ENCODE measurements around the gene KCNJ5. TPM values are rescaled to one million over a fixed set of nuclear protein-coding genes. Genes with fewer than 3 reads are reported as not detected.
"Not testable (repeated sequence)": the region's sequence is repeated elsewhere in the genome, so short reads cannot be mapped to it uniquely, and the experiment has no call there.

The KCNJ5 gene
- total RNA-seq, 2 experiments from 2014 or later = not detected

DNA sequence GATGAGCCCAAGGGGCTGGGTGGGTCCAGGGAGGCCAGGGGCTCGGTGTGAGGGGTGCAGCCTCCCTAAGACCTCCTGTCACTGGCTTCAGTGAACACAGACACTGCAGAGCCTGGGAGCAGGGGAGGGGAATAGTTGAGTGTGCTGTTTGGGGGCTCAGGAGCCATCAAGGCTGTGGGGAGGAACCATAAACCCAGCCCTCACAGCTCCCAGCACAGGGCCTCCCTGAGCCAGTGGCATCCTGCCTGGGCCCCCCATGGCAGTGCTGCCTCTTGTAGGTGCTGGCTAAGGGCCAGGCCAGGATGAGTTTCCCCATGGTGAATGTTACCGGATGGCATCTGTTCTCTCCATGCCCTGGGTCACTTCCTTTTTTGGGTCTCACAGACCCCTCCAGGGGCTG, 25.5 kb downstream of the KCNJ5 start:
- CTCF ChIA-PET = interaction anchor here (0.7 to 3.6 kb wide), 3 partner anchors 11 to 60 kb away, joined by 3 to 22 read pairs (median 3); no protein-coding TSS in a partner anchor
- POLR2A ChIA-PET = no interaction called here

DNA sequence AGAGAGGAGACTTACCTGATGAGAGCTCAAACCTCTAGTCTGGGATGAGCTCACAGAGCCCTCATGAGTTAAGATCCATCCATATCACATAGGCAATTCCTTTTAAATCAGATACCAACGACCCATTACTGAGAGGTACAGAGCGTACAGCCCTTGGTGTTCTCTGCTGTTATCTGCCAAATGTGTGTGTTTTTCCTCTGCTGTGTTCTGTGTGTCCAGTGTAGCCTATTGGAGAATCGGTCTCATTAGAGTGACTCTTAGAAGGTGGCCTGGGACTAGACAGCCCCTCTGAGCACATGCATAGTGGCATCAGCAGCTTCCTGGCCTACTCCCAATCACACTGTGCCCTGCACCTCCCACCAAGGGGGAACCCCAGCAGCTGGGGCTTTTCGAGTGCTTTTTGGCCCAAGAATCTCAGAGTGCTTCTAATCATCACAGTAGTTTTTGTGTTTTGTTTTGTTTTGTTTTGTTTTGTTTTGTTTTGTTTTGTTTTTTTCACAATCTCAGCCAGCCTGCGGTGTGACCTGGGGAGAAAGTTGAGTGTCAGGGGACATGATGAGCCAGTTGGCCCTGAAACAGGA, 26.1 kb downstream of the KCNJ5 start:
- Mint-ChIP-seq H3K27ac (no peak overlapping the region), H3K4me1 (ENCODE audit: low read depth) (peaks cover 4% of the 10 kb centered on the region), H3K36me3 (ENCODE audit: low read depth) (no peaks in the 10 kb centered on the region), H3K4me3 (no peak overlapping the region), H3K27me3 (peaks cover 7% of the 10 kb centered on the region), H3K9me3 (no peaks in the 10 kb centered on the region)
- DNase-seq = no peak
- TF ChIP-seq, protein P1, sequence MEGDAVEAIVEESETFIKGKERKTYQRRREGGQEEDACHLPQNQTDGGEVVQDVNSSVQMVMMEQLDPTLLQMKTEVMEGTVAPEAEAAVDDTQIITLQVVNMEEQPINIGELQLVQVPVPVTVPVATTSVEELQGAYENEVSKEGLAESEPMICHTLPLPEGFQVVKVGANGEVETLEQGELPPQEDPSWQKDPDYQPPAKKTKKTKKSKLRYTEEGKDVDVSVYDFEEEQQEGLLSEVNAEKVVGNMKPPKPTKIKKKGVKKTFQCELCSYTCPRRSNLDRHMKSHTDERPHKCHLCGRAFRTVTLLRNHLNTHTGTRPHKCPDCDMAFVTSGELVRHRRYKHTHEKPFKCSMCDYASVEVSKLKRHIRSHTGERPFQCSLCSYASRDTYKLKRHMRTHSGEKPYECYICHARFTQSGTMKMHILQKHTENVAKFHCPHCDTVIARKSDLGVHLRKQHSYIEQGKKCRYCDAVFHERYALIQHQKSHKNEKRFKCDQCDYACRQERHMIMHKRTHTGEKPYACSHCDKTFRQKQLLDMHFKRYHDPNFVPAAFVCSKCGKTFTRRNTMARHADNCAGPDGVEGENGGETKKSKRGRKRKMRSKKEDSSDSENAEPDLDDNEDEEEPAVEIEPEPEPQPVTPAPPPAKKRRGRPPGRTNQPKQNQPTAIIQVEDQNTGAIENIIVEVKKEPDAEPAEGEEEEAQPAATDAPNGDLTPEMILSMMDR (IDR thresholded peaks at IDR 0.05) = no peak
- ATAC-seq = no peak
- ChIA-PET POLR2A (no interaction called here), CTCF (interaction anchor here (0.7 to 3.6 kb wide), 2 partner anchors 32 to 59 kb away, joined by 3 to 22 read pairs; no protein-coding TSS in a partner anchor)
- intact Hi-C loops (cut with micrococcal nuclease) = no loop called here

More for the DNA sequence above, 25.5 kb downstream of the KCNJ5 start:
- Mint-ChIP-seq H3K9me3 (no peaks in the 10 kb centered on the region), H3K4me3 (no peak overlapping the region), H3K27ac (no peak overlapping the region), H3K36me3 (ENCODE audit: low read depth) (no peaks in the 10 kb centered on the region), H3K4me1 (ENCODE audit: low read depth) (peaks cover 4% of the 10 kb centered on the region), H3K27me3 (peaks cover 7% of the 10 kb centered on the region)
- intact Hi-C loops (cut with micrococcal nuclease) = no loop called here
- no peak for DNase-seq
- no peak for ATAC-seq
- TF ChIP-seq, protein P1 (IDR thresholded peaks at IDR 0.05) = no peak

DNA sequence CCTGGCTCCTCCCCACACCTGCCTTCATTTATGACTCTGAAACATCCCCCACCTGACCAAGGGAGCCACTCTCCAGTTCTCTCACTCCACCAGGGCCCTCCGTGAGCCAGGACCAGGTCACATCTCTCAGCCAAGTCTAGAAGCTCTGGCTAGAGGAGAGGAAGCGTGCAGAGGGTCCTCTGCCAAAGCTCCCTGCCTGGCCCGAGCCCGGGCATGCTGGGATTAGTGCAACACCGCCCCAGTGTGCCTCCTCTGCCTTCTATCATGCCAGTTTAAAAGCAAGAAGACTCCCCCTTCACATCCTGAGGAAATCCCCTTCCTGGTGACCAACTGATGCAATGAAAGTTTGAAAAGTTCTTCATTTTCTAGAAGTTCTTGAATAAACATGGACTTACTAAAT, 28.1 kb downstream of the KCNJ5 start:
- TF ChIP-seq, protein P1 (IDR thresholded peaks at IDR 0.05) = no peak
- POLR2A ChIA-PET = no interaction called here

DNA sequence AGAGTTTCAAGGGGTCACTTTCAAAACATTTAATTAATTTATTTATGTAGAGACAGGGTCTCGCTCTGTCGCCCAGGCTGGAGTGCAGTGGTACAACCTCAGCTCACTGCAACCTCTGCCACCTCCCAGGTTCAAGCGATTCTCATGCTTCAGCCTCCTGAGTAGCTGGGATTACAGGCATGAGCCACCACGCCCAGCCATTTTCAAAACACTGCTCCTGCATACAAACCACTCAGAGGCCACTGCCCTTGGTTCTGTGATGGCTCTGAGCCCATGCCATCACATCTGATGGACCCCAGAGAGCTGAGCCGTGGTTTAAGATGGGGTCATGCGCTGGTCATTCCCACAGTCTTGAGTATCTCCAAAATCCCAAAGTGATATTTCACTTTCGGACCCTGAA, 28.5 kb downstream of the KCNJ5 start:
- H3K4me3 Mint-ChIP-seq; DNase-seq; H3K9me3 Mint-ChIP-seq; H3K27ac Mint-ChIP-seq; H3K27me3 Mint-ChIP-seq; intact Hi-C loops (cut with micrococcal nuclease); POLR2A ChIA-PET; ATAC-seq; H3K4me1 Mint-ChIP-seq (ENCODE audit: low read depth); H3K36me3 Mint-ChIP-seq (ENCODE audit: low read depth): not testable (repeated sequence)
- CTCF ChIA-PET = interaction anchor here (3.6 kb wide), 1 partner anchor 34 kb away, joined by 22 read pairs; no protein-coding TSS in a partner anchor

More for the DNA sequence above, 28.1 kb downstream of the KCNJ5 start:
- Mint-ChIP-seq H3K27ac (peak overlapping the region; percentile 53), H3K4me1 (ENCODE audit: low read depth) (peaks cover 4% of the 10 kb centered on the region), H3K9me3 (no peaks in the 10 kb centered on the region), H3K4me3 (no peak overlapping the region), H3K36me3 (ENCODE audit: low read depth) (no peaks in the 10 kb centered on the region), H3K27me3 (peaks cover 6% of the 10 kb centered on the region)
- ATAC-seq (peak; percentile 55), DNase-seq (no peak)
- CTCF ChIA-PET = interaction anchor here (3.6 kb wide), 1 partner anchor 34 kb away, joined by 22 read pairs; no protein-coding TSS in a partner anchor
- intact Hi-C loops (cut with micrococcal nuclease) = no loop called here

DNA sequence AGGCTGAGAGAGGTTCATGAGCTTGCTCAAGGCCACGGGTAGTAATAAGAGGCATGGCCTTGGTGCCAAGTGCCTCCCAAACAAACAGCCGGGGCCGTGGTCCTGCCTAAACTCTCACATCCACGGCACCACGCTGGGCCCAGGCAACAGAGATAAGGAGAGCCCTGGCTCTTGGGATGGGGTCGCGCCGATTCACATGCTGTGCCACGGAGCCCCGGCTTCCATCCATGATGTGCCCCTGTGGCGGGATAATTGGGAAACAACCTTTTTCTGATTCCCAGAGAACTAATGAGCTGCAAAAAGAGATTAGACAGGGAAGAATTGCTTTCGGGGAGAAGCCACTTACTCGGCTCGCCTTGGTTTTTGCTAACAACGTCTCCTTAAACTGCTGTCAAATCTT, 29.5 kb downstream of the KCNJ5 start:
- ATAC-seq = no peak
- Mint-ChIP-seq H3K27ac (no peak overlapping the region), H3K4me1 (ENCODE audit: low read depth) (peaks cover 4% of the 10 kb centered on the region), H3K27me3 (peaks cover 6% of the 10 kb centered on the region), H3K9me3 (no peaks in the 10 kb centered on the region), H3K4me3 (no peak overlapping the region), H3K36me3 (ENCODE audit: low read depth) (no peaks in the 10 kb centered on the region)
- TF ChIP-seq, protein P1 (IDR thresholded peaks at IDR 0.05) = no peak
- ChIA-PET POLR2A (no interaction called here), CTCF (interaction anchor here (1.0 kb wide), 1 partner anchor 35 kb away, joined by 5 read pairs; no protein-coding TSS in a partner anchor)
- intact Hi-C loops (cut with micrococcal nuclease) = no loop called here
- DNase-seq = no peak

All from activated CD8-positive, alpha-beta T cell treated with anti-CD3 and anti-CD28 coated beads for 36 hours (primary cell).